Smooth muscle cell (in vitro differentiated cells): ENCODE data around the gene CPNE6. TPM values are rescaled to one million over a fixed set of nuclear protein-coding genes. Genes with fewer than 3 reads are reported as not detected.

ENCODE experiments used
- DNase-seq: peaks from one replicate; lab custom pipeline; 2025; ENCODE audit not compliant: unreplicated experiment; lab: John Stamatoyannopoulos, UW
- H2AFZ ChIP-seq: fragments of 200-600 bp; sonication (generic); 2 replicates; pipeline ENCODE4 v1.6.0; 2016; ENCODE audit warnings: antibody characterized with exemption, low read depth, mild to moderate bottlenecking
- H3F3A ChIP-seq: fragments of 200-600 bp; sonication (generic); 2 replicates; pipeline ENCODE4 v1.6.0; 2017; ENCODE audit warnings: antibody characterized with exemption, low read depth
- H3K27ac ChIP-seq: fragments of 200-600 bp; sonication (generic); 2 replicates; pipeline ENCODE4 v1.5.1; 2016; ENCODE audit warnings: low read depth, mild to moderate bottlenecking
- H3K27me3 ChIP-seq: fragments of 200-600 bp; sonication (generic); 2 replicates; pipeline ENCODE4 v1.6.1; 2016; ENCODE audit warnings: low read depth, mild to moderate bottlenecking
- H3K36me3 ChIP-seq: fragments of 200-600 bp; sonication (generic); 2 replicates; pipeline ENCODE4 v1.5.1; 2016; ENCODE audit warnings: low read depth
- H3K4me1 ChIP-seq: fragments of 200-600 bp; sonication (generic); 2 replicates; pipeline ENCODE4 v1.5.1; 2016; ENCODE audit warnings: low read depth
- H3K4me2 ChIP-seq: fragments of 200-600 bp; sonication (generic); 2 replicates; pipeline ENCODE4 v1.6.0; 2016; ENCODE audit warnings: mild to moderate bottlenecking
- H3K4me3 ChIP-seq: fragments of 200-600 bp; sonication (generic); 2 replicates; pipeline ENCODE4 v1.5.1; 2016; ENCODE audit warnings: mild to moderate bottlenecking
- H3K79me2 ChIP-seq: fragments of 200-600 bp; sonication (generic); 2 replicates; pipeline ENCODE4 v1.6.0; 2016; ENCODE audit warnings: low read depth, mild to moderate bottlenecking
- H3K9ac ChIP-seq: fragments of 200-600 bp; sonication (generic); 2 replicates; pipeline ENCODE4 v1.6.0; 2016; ENCODE audit warnings: low read depth
- H3K9me3 ChIP-seq: fragments of 200-600 bp; sonication (generic); replicated peaks from 2 replicates; pipeline ENCODE4 v1.5.1; 2016; ENCODE audit warnings: low read depth
- H4K20me1 ChIP-seq: fragments of 200-600 bp; sonication (generic); 2 replicates; pipeline ENCODE4 v1.6.0; 2016; ENCODE audit warnings: low read depth
- CTCF ChIP-seq: fragments of 200-600 bp; sonication (generic); IDR thresholded peaks from 2 replicates; pipeline ENCODE4 v1.5.1; 2017; ENCODE audit warnings: borderline replicate concordance, mild to moderate bottlenecking, antibody characterized with exemption; ENCODE audit not compliant: insufficient read depth, poor library complexity, severe bottlenecking
- WGBS: methylation state at CpG from one replicate; pipeline ENCODE4 v1.1.7; 2016; ENCODE audit warnings: low lambda C conversion rate; 5-methylcytosine and 5-hydroxymethylcytosine counted together
- polyA plus RNA-seq: library from polyadenylated mRNA; unstranded; fragments of >200 nt; fragmentation: Nextera tagmentation; extraction: Ambion mirVana; gene quantifications from 2 replicates; pipeline ENCODE4 v1.2.1, GENCODE V29; 2016
- total RNA-seq: library from RNA; depleted of rRNA; stranded (reverse); fragments of >200 nt; gene quantifications from 2 replicates; pipeline ENCODE4 v1.2.3, GENCODE V29; 2014

The CPNE6 gene
- total and polyA plus RNA-seq, 2 experiments from 2014 or later = not detected

- 89% methylated on average over 9 of the region's 10 CpGs for WGBS
- H3K27me3 ChIP-seq = peaks cover 19% of the 10 kb centered on the region
Measured at GRCh38 chr14:24076302-24076601, 4.9 kb downstream of the CPNE6 start.

GRCh38 chr14:24077086-24077485 is 5.7 kb downstream of the CPNE6 start:
- Histone ChIP-seq H3K9ac (no peak overlapping the region), H3K4me2 (no peak overlapping the region), H3K27me3 (peaks cover 26% of the 10 kb centered on the region), H3K27ac (no peak overlapping the region), H3K4me1 (peaks cover 17% of the 10 kb centered on the region), H3K79me2 (no peaks in the 10 kb centered on the region), H4K20me1 (no peaks in the 10 kb centered on the region), H3F3A (no peaks in the 10 kb centered on the region), H3K4me3 (no peak overlapping the region), H3K9me3 (no peaks in the 10 kb centered on the region), H3K36me3 (no peaks in the 10 kb centered on the region), H2AFZ (no peak overlapping the region)
- TF ChIP-seq CTCF = no peak
- DNase-seq = no peak
- WGBS = 92% methylated on average over 23 of the region's 23 CpGs

More at GRCh38 chr14:24076302-24076601, 4.9 kb downstream of the CPNE6 start:
- Histone ChIP-seq H3K4me3 (no peak overlapping the region), H3K4me1 (peaks cover 12% of the 10 kb centered on the region), H3K79me2 (no peaks in the 10 kb centered on the region), H3K36me3 (no peaks in the 10 kb centered on the region), H3K4me2 (no peak overlapping the region), H2AFZ (no peak overlapping the region), H4K20me1 (no peaks in the 10 kb centered on the region), H3K9ac (no peak overlapping the region), H3K9me3 (no peaks in the 10 kb centered on the region), H3F3A (no peaks in the 10 kb centered on the region), H3K27ac (no peak overlapping the region)
- DNase-seq = no peak
- no peak for TF ChIP-seq CTCF

- TF ChIP-seq CTCF = no peak
- Histone ChIP-seq H3K27me3 (peaks cover 30% of the 10 kb centered on the region), H3K4me1 (peaks cover 17% of the 10 kb centered on the region), H3K9me3 (no peaks in the 10 kb centered on the region), H3K36me3 (no peaks in the 10 kb centered on the region), H3K79me2 (no peaks in the 10 kb centered on the region), H3K27ac (no peak overlapping the region), H3F3A (no peaks in the 10 kb centered on the region), H3K4me2 (no peak overlapping the region), H3K4me3 (no peak overlapping the region), H2AFZ (no peak overlapping the region), H3K9ac (no peak overlapping the region), H4K20me1 (no peaks in the 10 kb centered on the region)
- 80% methylated on average over 3 of the region's 3 CpGs for WGBS
- DNase-seq = no peak
Measured at GRCh38 chr14:24078146-24078545, 6.8 kb downstream of the CPNE6 start.

GRCh38 chr14:24079491-24080141 is 8.3 kb downstream of the CPNE6 start:
- H3K79me2 ChIP-seq = no peaks in the 10 kb centered on the region
- DNase-seq = no peak
- WGBS = 77% methylated on average over 9 of the region's 9 CpGs
- no peak for TF ChIP-seq CTCF
- no peaks in the 10 kb centered on the region for H3K9me3 ChIP-seq
- no peaks in the 10 kb centered on the region for H3F3A ChIP-seq
- no peak overlapping the region for H3K9ac ChIP-seq
- no peaks in the 10 kb centered on the region for H3K36me3 ChIP-seq
- H2AFZ ChIP-seq = no peak overlapping the region
- H3K4me2 ChIP-seq = no peak overlapping the region
- H3K27ac ChIP-seq = no peak overlapping the region
- H3K4me1 ChIP-seq = peaks cover 17% of the 10 kb centered on the region
- H3K27me3 ChIP-seq = peaks cover 30% of the 10 kb centered on the region
- H3K4me3 ChIP-seq = no peak overlapping the region
- no peaks in the 10 kb centered on the region for H4K20me1 ChIP-seq
